ENCODE measurements around the gene ASMTL. TPM values are rescaled to one million over a fixed set of nuclear protein-coding genes. Genes with fewer than 3 reads are reported as not detected.
"Not testable (repeated sequence)": the region's sequence is repeated elsewhere in the genome, so short reads cannot be mapped to it uniquely, and the experiment has no call there.

Gene ASMTL
- polyA plus RNA-seq, 10 donors, result 15.3 to 25.8 (median 22.2) TPM

- DNase-seq, result no peak
Observed at GRCh38 chrX:1412551-1413161, 40.1 kb downstream of the ASMTL start.

GRCh38 chrX:1411326-1411725 is 41.4 kb downstream of the ASMTL start:
- no peak for DNase-seq

- DNase-seq, result no peak
Observed at GRCh38 chrX:1407035-1407434, 45.7 kb downstream of the ASMTL start.

GRCh38 chrX:1405769-1406168 is 46.9 kb downstream of the ASMTL start:
- DNase-seq, result not testable (repeated sequence)

GRCh38 chrX:1403867-1404266 is 48.8 kb downstream of the ASMTL start:
- not testable (repeated sequence) for DNase-seq

GRCh38 chrX:1403228-1403627 is 49.5 kb downstream of the ASMTL start:
- no peak for DNase-seq

GRCh38 chrX:1401611-1402430 is 50.9 kb downstream of the ASMTL start:
- DNase-seq, result no peak

GRCh38 chrX:1400742-1401471 is 51.8 kb downstream of the ASMTL start:
- no peak for DNase-seq

- DNase-seq, result no peak
Observed at GRCh38 chrX:1400049-1400448, 52.7 kb downstream of the ASMTL start.

GRCh38 chrX:1398431-1399340 is 54.0 kb downstream of the ASMTL start:
- DNase-seq, result no peak

GRCh38 chrX:1397441-1398270 is 55.1 kb downstream of the ASMTL start:
- no peak for DNase-seq

- DNase-seq, result no peak
Observed at GRCh38 chrX:1397001-1397400, 55.7 kb downstream of the ASMTL start.

- no peak for DNase-seq
Observed at GRCh38 chrX:1395646-1396216, 57.0 kb downstream of the ASMTL start.

- peak in 2 of 3 donors; percentile 40 for DNase-seq
Observed at GRCh38 chrX:1394731-1395501, 57.8 kb downstream of the ASMTL start.

GRCh38 chrX:1393871-1394615 is 58.7 kb downstream of the ASMTL start:
- DNase-seq, result no peak

GRCh38 chrX:1392376-1393068 is 60.2 kb downstream of the ASMTL start:
- DNase-seq, result peak in 2 of 3 donors; percentile 74 to 84

GRCh38 chrX:1391707-1392375 is 60.9 kb downstream of the ASMTL start, which contains the start of gene SLC25A6:
TSS of gene SLC25A6 (minus strand) at chrX:1392113. CDS start at chrX:1392009, 104 bp downstream.
- peak; percentile 98 to 99 (median 98) for DNase-seq

All from muscle of back (tissue), 11 donors.